Lung (tissue), 12 donors: ENCODE results near the gene SP140. TPM values are rescaled to one million over a fixed set of nuclear protein-coding genes. Genes with fewer than 3 reads are reported as not detected.

Source experiments
- ATAC-seq: fragments of 200-7000 bp; cut with Tn5 transposase; one replicate; pipeline ENCODE4 v1.9.1; 2020; ENCODE audit warnings: moderate number of reproducible peaks; ENCODE audit not compliant: insufficient read depth, low FRiP score
- DNase-seq, 3 donors: peaks; one replicate each; pipeline ENCODE4 v3.0.0-alpha.2; 2013 to 2017
- H3K27ac ChIP-seq, 2 donors: one replicate each; pipeline ENCODE4 v1.5.1; 2013; ENCODE audit warnings: mild to moderate bottlenecking in 2 of 2, moderate library complexity in 2 of 2, control low read depth in 1 of 2, inconsistent platforms in 1 of 2, low read depth in 1 of 2, low read length in 1 of 2
- H3K27me3 ChIP-seq, 3 donors: one replicate each; pipeline ENCODE4 v1.5.1; 2013; ENCODE audit warnings: low read length in 2 of 3; ENCODE audit not compliant: control insufficient read depth in 3 of 3, insufficient read depth in 3 of 3
- H3K36me3 ChIP-seq, 4 donors: one replicate each; pipeline ENCODE4 v1.5.1; 2013; ENCODE audit warnings: low read length in 4 of 4, mild to moderate bottlenecking in 1 of 4, moderate library complexity in 1 of 4; ENCODE audit not compliant: control insufficient read depth in 4 of 4, insufficient read depth in 4 of 4
- H3K4me1 ChIP-seq, 5 donors: one replicate each; pipeline ENCODE4 v1.5.1; 2013; ENCODE audit warnings: low read length in 5 of 5, mild to moderate bottlenecking in 2 of 5, moderate library complexity in 1 of 5; ENCODE audit not compliant: control insufficient read depth in 5 of 5, insufficient read depth in 5 of 5
- H3K4me3 ChIP-seq: one replicate; pipeline ENCODE4 v1.5.1; 2013; ENCODE audit warnings: mild to moderate bottlenecking, control low read depth, moderate library complexity
- H3K9ac ChIP-seq, 2 donors: one replicate each; pipeline ENCODE4 v1.5.1; 2013; ENCODE audit warnings: low read length in 2 of 2, control low read depth in 1 of 2; ENCODE audit not compliant: insufficient read depth in 1 of 2
- H3K9me3 ChIP-seq, 4 donors: one replicate each; pipeline ENCODE4 v1.5.1; 2013; ENCODE audit warnings: low read length in 3 of 4, mild to moderate bottlenecking in 1 of 4, moderate library complexity in 1 of 4; ENCODE audit not compliant: control insufficient read depth in 4 of 4, insufficient read depth in 3 of 4
- WGBS, 2 donors: extraction: QIAGEN DNeasy Blood & Tissue Kit; methylation state at CpG; one replicate each; pipeline ENCODE4 v1.1.7; 2013; 5-methylcytosine and 5-hydroxymethylcytosine counted together
- polyA plus RNA-seq, 2 donors: library from polyadenylated mRNA; stranded (reverse); fragments of 200-250 nt; gene quantifications; one replicate each; pipeline ENCODE4 v1.2.1, GENCODE V29; 2013
- total RNA-seq, 2 donors: library from RNA; depleted of rRNA in 1 of 2; stranded (reverse); fragments of >200 nt in 1 of 2; gene quantifications; one replicate each; pipeline ENCODE4 v1.2.1, GENCODE V29; 2014 to 2021
- TF ChIP-seq, protein P1 (sequence below): IDR thresholded peaks from 2 replicates; pipeline ENCODE4 v1.5.1; 2012; ENCODE audit warnings: mild to moderate bottlenecking; ENCODE audit errors: control extremely low read depth, extremely low read depth
- donor health status: control.
- donor health status: control.
- donor health status: Bipolar disorder and iron deficiency.
- donor health status: healthy.
- donor health status: DM: yes; HTN: yes; CAD: no.

Gene SP140
- total and polyA plus RNA-seq, 4 donors: 2.9 to 6.7 (median 6.0) TPM

DNA sequence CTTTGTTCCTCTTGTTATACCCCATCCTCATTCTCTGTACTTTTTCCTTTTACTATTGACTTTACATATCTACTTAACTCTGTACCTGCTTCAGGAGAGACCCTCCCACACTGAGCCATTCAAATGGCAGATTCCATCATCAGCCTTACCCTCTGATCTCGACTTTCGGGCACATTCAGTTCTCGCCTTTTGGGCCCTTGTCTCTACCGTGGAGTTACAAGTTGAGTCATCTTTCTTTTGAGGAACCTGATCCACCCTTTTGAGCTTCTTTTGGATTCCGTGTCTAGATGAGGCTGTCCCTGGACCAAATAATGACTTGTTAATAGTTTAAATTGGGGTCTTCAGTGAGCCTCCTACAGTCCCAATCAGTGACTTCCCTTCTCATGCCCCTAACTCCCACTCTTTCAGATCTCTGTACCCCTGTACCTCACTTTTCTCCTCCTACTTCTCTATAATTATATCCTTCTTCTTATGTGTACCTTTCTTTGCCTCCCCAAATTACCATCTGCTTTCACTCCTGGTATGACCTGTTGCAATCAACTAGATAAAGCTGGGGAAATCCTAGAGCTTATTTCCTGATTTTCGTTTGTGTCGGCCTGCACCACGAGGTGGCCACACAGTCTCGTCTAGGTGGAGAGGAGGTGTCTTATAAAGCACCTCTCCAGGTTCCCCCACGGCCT, 23.0 kb upstream of the SP140 start:
- no peak for ATAC-seq
- H3K27me3 ChIP-seq: no peaks in the 10 kb centered on the region
- no peaks in the 10 kb centered on the region for H3K4me1 ChIP-seq
- peaks cover 25 to 61% (median 46%) of the 10 kb centered on the region in 4 donors for H3K36me3 ChIP-seq
- TF ChIP-seq, protein P1, sequence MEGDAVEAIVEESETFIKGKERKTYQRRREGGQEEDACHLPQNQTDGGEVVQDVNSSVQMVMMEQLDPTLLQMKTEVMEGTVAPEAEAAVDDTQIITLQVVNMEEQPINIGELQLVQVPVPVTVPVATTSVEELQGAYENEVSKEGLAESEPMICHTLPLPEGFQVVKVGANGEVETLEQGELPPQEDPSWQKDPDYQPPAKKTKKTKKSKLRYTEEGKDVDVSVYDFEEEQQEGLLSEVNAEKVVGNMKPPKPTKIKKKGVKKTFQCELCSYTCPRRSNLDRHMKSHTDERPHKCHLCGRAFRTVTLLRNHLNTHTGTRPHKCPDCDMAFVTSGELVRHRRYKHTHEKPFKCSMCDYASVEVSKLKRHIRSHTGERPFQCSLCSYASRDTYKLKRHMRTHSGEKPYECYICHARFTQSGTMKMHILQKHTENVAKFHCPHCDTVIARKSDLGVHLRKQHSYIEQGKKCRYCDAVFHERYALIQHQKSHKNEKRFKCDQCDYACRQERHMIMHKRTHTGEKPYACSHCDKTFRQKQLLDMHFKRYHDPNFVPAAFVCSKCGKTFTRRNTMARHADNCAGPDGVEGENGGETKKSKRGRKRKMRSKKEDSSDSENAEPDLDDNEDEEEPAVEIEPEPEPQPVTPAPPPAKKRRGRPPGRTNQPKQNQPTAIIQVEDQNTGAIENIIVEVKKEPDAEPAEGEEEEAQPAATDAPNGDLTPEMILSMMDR: no peak
- H3K27ac ChIP-seq: no peak overlapping the region
- H3K9ac ChIP-seq: no peak overlapping the region
- no peak for DNase-seq
- H3K9me3 ChIP-seq: peaks cover 0 to 3% (median 0%) of the 10 kb centered on the region in 4 donors
- no peak overlapping the region for H3K4me3 ChIP-seq
- WGBS, 2 donors: 78 to 83% methylated on average over 10 of the region's 10 CpGs

GRCh38 chr2:230203110-230203676, 22.3 kb upstream of the SP140 start:
- Histone ChIP-seq H3K4me3 (no peak overlapping the region), H3K9me3 (no peaks in the 10 kb centered on the region), H3K36me3 (peaks cover 24 to 61% (median 46%) of the 10 kb centered on the region in 4 donors), H3K27me3 (no peaks in the 10 kb centered on the region), H3K4me1 (no peaks in the 10 kb centered on the region), H3K27ac (no peak overlapping the region), H3K9ac (no peak overlapping the region)
- TF ChIP-seq, protein P1: no peak
- WGBS, 2 donors: 93 to 95% methylated on average over 15 of the region's 15 CpGs
- DNase-seq (no peak), ATAC-seq (no peak)

GRCh38 chr2:230205034-230205433, 20.5 kb upstream of the SP140 start:
- peaks cover 32 to 71% (median 59%) of the 10 kb centered on the region in 4 donors for H3K36me3 ChIP-seq
- TF ChIP-seq, protein P1: no peak
- H3K4me3 ChIP-seq: no peak overlapping the region
- no peaks in the 10 kb centered on the region for H3K27me3 ChIP-seq
- H3K4me1 ChIP-seq: no peaks in the 10 kb centered on the region
- DNase-seq (no peak), ATAC-seq (no peak)
- no peak overlapping the region for H3K9ac ChIP-seq
- 40 to 83% methylated on average over 1 of the region's 1 CpG for WGBS, 2 donors
- peaks cover 0 to 1% (median 0%) of the 10 kb centered on the region in 4 donors for H3K9me3 ChIP-seq
- no peak overlapping the region for H3K27ac ChIP-seq
